Breast epithelium (tissue), 3 donors: ENCODE data around the gene FRY.

Source experiments
- POLR2AphosphoS5 ChIP-seq, 3 donors: sonication (generic); formaldehyde crosslinking; IDR thresholded peaks; one replicate each; pipeline ENCODE4 v1.6.1; 2017; ENCODE audit warnings: antibody characterized with exemption in 3 of 3
- TF ChIP-seq, protein P1 (sequence below), 3 donors: fragments of 450-650 bp; IDR thresholded peaks; one replicate each; pipeline ENCODE4 v1.5.1; 2016 to 2017; ENCODE audit warnings: antibody characterized with exemption in 3 of 3, mild to moderate bottlenecking in 3 of 3, moderate library complexity in 3 of 3

DNA sequence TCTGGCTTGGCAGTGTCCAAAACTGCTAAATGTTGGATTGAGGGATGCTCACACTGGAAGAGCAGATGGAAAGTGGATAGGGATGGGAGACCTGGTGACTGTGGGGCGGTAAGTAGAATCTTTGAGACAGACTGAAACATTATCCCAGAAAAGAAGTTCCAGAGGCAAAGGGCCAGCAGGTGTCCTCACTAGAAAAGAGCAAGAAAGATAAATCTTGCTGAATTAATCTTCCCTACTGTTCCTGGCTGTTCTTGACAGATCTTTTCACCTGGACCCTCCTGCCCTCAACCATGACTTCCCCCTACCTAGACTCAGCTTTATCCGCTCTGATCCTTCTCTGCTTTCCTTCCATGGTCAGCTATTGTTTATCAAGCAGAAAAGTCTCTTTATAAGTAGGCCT, 35.0 kb upstream of the FRY start:
- TF ChIP-seq, protein P1, sequence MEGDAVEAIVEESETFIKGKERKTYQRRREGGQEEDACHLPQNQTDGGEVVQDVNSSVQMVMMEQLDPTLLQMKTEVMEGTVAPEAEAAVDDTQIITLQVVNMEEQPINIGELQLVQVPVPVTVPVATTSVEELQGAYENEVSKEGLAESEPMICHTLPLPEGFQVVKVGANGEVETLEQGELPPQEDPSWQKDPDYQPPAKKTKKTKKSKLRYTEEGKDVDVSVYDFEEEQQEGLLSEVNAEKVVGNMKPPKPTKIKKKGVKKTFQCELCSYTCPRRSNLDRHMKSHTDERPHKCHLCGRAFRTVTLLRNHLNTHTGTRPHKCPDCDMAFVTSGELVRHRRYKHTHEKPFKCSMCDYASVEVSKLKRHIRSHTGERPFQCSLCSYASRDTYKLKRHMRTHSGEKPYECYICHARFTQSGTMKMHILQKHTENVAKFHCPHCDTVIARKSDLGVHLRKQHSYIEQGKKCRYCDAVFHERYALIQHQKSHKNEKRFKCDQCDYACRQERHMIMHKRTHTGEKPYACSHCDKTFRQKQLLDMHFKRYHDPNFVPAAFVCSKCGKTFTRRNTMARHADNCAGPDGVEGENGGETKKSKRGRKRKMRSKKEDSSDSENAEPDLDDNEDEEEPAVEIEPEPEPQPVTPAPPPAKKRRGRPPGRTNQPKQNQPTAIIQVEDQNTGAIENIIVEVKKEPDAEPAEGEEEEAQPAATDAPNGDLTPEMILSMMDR (IDR thresholded peaks at IDR 0.05): no peak
- TF ChIP-seq POLR2AphosphoS5 (IDR thresholded peaks at IDR 0.05): no peak
